Dedifferentiated amniotic fluid mesenchymal stem cell (primary cell): ENCODE measurements around the gene ZCWPW1.
"Not testable (repeated sequence)": the region's sequence is repeated elsewhere in the genome, so short reads cannot be mapped to it uniquely, and the experiment has no call there.

Source experiments
- DNase-seq: peaks from one replicate; pipeline ENCODE4 v3.0.0-alpha.2; 2016; ENCODE audit errors: extremely low spot score

ZCWPW1 gene

GRCh38 chr7:100456562-100456961 lies 28.1 kb upstream of the ZCWPW1 start:
- no peak for DNase-seq

DNA sequence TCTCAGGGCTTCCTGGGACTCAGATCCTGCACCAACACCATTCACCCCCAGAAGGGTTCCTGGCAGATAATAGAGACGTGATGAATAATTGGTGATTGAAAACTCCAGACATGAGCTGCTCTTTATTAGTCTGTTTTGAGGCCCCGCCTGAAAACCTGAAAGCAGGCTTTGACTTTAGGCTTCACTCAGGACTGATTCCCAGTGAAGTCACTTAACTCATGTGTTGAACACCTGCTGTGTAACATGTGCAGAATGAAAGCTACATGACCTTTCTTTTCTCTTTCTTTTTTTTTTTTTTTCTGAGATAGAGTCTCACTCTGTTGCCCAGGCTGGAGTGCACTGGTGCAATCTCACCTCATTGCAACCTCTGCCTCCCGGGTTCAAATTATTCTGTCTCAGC lies 26.7 kb upstream of the ZCWPW1 start:
- no peak for DNase-seq

DNA sequence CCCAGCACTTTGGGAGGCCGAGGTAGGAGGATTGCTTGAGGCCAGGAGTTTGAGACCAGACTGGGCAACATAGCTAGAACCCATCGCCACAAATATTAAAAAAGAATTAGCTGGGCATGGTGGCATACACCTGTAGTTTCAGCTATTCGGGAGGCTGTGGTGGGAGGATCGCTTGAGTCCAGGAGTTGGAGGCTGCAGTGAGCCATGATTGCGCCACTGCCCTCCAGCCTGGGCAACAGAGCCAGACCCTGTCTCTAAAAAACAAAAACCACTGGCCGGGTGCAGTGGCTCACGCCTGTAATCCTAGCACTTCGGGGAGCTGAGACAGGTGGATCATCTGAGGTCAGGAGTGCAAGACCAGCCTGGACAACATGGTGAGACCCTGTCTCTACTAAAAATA lies 25.4 kb upstream of the ZCWPW1 start:
- DNase-seq: not testable (repeated sequence)

DNA sequence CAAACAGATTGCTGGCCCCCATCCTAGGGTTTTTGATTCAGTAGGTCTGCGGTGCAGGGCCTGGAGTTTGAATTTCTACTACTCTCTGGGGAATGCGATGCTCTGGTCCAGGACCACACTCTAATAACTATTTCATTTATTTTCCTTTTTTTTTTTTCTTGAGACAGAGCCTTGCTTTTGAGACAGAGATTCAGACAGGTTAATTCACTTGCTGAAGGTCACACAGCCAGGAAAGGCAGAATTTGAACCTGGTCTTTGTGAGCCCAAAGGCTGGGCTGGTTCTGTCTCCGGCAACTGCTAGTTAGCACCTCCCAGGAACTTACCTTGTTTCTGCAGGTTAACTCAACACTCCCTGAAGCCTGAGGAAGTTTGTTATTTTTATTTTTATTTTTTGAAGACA lies 24.0 kb upstream of the ZCWPW1 start:
- DNase-seq: no peak

GRCh38 chr7:100449190-100449795 lies 20.8 kb upstream of the ZCWPW1 start:
- no peak for DNase-seq

DNA sequence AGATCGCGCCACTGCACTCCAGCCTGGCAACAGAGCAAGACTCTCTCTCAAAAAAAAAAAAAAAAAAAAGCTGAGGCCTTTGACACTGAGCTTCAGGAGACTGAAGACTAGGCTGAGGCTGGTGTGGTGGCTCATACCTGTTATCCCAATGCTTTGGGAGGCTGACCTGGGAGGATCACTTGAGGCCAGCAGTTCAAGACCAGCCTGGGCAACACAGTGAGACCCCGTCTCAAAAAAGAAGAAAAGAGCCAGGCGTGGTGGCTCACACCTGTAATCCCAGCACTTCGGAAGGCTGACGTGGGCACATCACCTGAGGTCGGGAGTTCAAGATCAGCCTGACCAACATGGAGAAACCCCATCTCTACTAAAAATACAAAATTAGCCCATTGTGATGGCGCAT lies 18.9 kb upstream of the ZCWPW1 start:
- DNase-seq: not testable (repeated sequence)

GRCh38 chr7:100446040-100446439 lies 17.5 kb upstream of the ZCWPW1 start:
- DNase-seq: no peak

GRCh38 chr7:100444311-100445278 lies 16.1 kb upstream of the ZCWPW1 start:
- no peak for DNase-seq

DNA sequence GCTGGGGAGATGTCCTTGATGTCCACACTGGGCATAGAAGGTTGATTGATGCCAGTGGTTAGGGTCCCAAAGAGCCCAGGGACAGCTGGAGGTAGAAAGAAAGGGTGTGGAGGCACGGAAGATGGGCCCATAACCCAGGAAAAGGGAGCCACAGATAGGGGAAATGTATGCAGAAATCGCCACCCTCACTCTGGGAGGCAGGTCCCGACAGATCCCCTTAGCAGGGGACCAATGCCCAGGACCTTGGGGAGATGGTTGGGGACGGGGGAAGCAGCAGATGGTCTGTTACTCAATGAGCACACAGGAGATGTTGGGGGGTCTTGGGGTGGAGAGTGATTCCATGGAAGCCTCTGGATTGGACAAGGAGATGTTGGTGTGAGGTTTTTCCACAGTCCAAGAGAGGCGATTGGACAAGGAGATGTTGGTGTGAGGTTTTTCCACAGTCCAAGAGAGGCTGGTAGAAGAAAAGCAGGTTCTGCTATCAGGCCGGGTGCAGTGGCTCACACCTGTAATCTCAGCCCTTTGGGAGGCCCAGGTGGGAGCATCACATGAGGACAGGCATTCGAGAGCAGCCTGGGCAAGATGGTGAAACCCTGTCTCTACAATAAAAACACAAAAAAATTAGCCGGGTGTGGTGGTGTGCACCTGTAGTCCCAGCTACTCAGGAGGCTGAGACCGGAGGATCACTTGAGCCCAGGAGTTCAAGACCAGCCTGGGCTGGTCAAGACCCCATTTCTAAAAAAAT lies 14.8 kb upstream of the ZCWPW1 start:
- no peak for DNase-seq

DNA sequence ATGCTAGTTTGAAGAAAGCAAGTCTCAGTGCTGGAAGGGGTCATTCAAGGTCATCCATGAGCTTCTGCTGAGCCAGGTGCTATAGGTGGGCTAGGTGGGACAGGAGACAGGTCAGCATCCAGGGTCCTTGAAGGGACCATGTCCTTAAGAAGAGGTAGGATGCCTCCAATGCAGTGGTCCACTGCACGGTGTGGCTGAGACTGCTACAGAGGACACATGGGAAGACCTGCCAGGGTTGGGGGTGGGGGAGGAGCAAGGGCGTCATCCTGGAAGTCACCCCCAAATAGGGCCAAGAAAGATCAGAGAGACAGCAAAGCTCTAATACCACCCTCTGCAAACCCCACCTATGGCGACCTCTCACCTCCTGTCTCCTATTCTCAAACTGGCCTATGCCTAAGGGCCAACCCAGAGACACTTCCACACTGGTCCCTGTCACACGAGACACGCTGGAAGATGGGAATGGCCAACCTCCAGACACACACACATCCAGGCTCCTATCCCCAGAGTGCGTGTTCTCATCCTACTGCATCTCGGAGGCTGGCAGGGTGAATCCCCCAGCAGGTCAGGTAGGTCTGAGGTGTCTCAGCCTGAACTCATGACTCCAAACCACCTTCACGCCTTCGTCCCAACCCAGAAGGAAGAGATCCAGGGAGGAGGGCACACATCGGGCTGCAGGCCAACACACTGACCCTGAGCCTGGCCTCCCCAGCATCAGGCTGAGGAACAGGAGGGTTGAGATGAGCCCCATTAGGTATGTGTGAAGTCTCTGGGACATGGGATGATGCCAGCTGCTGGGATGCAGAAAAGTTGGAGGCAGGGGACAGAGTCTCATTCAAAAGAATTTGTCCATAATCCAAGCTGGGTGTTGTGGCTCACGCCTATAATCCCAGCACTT lies 13.4 kb upstream of the ZCWPW1 start:
- no peak for DNase-seq

DNA sequence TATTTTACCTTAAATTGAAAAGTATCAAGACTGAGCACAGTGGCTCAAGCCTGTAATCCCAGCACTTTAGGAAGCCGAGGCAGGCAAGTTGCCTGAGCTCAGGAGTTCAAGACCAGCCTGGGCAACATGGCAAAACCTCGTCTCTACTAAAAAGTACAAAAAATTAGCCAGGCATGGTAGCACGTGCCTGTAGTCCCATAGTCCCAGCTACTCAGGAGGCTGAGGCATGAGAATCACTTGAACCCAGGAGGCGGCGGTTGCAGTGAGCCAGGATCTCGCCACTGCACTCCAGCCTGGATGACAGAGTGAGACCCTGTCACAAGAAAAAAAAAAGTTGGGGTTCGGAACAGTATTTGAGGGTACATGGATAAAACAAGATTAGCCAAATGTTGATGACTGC lies 10.7 kb upstream of the ZCWPW1 start:
- not testable (repeated sequence) for DNase-seq

GRCh38 chr7:100438731-100439130 lies 10.2 kb upstream of the ZCWPW1 start:
- not testable (repeated sequence) for DNase-seq

GRCh38 chr7:100438172-100438571 lies 9.7 kb upstream of the ZCWPW1 start:
- no peak for DNase-seq

- no peak for DNase-seq
Measured at GRCh38 chr7:100437150-100438100, 8.9 kb upstream of the ZCWPW1 start.

DNA sequence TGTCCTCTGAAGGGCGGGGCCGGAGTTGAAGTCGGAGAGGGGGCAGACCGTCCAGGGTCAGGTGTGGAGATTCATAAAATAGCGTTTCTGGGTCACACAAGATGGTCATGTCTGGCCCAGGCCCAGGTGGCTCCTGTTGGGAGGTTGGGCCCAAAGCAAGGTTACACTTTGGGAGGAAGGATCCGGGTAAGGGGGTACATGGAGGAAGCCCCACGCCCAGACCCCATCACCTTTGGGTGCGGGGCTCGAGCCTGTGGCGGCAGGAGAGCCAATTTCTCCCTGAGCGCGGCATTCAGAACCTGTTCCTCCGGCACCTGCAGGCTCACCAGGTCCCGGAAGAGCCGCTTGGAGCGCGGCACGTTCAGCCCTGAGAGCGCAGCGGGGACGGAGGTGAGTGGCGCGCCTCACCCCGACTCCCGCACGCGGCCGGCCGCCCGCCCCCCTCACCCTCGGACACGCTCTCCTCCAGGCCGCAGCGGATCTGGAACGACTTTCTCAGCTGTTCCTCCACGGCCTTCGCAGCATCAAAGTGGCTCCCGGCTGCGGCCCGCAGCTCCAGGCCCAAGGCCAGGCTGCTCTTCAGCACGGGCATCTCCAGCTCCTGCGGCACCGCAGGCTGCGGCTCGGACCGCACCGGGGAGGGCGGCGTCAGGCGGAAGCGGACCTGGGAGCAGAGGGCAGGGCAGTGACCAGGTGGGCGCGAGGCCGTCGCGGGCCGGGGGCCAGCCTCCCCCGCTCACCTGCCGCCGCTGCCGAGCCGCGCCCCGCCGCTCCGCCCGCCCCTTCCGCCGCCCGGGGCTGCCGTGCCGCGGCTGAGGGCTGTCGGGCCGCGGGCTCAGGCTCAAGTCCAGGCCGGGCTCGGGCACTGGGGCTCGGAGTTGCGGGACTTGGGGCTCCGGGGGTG lies 7.2 kb upstream of the ZCWPW1 start:
- DNase-seq: peak; percentile 15

GRCh38 chr7:100434297-100435144 lies 6.0 kb upstream of the ZCWPW1 start:
- DNase-seq: no peak

DNA sequence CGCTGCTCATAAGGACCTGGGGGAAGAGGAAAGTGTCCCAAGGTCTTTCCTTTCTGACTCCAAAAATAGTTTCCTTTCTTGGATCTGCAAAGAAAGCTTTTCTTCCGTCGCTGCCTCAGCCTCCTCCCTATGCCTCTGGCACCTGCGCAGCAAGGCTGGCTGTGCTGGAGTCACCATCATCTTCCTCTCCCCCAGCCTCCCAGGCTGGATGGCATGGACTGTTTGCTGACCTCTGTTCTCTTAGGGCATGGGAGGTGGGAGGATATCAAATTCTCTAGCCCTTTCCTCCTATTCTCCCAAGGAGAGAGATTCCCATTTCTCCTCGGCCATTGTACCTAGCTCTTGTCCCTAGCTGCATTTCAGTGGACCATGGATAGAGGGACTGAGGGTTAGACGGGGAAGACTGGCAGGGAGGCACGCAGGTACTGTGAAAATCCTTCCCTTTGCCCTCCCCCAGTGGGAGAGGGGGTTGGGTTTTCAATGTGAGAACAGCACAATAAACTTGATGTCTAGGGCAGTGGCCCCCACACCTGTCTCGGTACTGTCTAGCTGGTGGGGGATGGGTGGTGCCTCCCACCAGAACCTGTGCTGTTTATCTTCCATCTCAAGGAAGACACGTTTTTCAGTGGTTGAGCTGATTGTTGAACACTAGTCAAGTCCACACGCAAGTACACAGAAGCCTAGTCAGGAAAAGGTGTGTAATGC lies 5.2 kb upstream of the ZCWPW1 start:
- DNase-seq: no peak

- no peak for DNase-seq
Measured at GRCh38 chr7:100433276-100433591, 4.7 kb upstream of the ZCWPW1 start.
